ENCODE results near the gene OTX1.
"Not testable (repeated sequence)": the region's sequence is repeated elsewhere in the genome, so short reads cannot be mapped to it uniquely, and the experiment has no call there.

The OTX1 gene

GRCh38 chr2:63059793-63060471 lies 9.3 kb downstream of the OTX1 start:
- FAIRE-seq = no peak

- peak; percentile 64 for FAIRE-seq
These were observed 9.9 kb downstream of the OTX1 start for GRCh38 chr2:63060472-63060991.

DNA sequence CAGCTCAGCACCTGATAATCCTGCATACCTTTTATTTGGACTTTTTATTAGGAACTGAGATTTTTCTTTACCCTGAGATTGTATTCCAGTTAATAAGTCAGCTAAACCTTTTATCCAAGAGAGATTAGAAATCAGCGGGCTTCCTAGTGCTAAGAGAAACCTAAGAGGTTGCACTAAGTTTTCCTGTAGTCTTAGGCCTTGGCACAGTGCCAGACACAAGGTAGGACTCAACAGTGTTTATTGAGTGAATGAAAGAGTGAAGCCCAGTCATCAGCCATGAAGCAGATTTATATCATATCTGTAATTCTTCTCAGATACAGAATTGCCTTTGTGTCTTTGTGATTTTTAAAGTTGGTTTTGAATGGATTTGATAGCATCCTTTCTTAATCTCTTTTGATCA lies 13.6 kb downstream of the OTX1 start:
- no peak for FAIRE-seq

DNA sequence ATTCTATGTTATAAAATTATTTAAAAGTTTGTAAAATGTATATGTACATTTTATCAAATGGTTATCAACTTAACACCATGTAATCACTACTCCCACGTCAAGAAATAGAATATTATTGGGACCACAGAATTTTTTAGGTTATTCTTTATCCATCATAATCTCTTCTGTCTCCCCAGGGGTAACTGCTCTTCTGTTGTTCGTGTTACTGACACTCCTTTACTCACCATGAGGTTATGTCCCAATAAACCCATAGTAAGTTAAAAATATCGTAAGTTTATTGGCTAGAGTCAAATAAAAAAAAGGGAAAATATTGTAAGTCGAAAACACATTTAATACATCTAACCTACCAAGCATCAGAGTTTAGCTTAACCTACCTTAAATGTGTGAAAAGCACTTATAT lies 14.0 kb downstream of the OTX1 start:
- FAIRE-seq = no peak

DNA sequence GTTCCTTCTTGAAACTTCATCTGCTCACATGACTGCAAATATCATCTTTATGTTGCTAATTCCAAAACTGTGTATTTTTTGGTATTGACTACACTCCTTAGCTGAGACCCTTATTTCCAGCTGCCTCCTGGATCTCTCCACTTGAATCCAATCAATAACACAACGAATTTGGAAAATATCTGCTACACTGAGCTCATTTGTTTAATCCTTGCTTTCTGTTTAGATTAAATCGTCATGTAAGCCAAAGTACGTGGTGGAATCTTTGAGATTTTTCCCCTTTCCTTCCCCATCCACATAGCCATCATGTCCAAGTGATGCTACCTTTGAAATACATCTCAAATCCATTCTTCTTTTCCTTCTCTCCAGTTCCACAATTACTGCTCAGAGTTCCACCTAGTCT lies 15.6 kb downstream of the OTX1 start:
- no peak for FAIRE-seq

GRCh38 chr2:63066838-63067237 lies 16.2 kb downstream of the OTX1 start:
- FAIRE-seq = no peak

GRCh38 chr2:63071664-63072063 lies 21.0 kb downstream of the OTX1 start:
- FAIRE-seq = no peak

DNA sequence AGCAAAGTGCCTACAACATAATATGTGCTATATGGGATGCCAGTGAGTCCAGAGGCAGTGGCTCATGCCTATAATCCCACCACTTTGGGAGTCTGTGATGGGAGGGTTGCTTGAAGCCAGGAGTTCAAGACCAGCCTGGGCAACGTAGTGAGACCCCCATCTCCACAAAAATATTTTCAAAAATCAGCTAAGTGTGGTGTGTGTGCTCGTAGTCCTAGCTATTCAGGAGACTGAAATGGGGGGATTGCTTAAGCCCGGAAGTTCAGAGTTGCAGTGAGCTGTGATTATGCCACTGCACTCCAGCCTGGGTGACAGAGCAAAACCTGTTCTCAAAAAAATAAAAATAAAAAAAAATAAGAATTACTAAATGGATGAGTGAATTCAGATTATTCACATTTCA lies 23.4 kb downstream of the OTX1 start:
- FAIRE-seq = no peak

DNA sequence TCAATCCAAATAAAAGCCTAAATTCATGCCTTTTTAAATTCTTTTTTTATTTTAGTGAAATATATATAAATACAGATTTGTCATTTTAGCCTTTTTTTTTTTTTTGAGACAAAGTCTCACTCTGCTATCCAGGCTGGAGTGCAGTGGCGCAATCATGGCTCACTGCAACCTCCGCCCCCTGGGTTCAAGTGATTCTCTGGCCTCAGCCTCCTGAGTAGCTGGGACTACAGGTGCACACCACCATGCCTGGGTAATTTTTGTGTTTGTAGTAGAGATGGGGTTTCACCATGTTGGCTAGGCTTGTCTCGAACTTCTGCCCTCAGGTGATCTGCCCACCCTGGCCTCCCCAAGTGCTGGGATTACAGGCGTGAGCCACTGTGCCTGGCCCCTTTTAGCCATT lies 23.8 kb downstream of the OTX1 start:
- not testable (repeated sequence) for FAIRE-seq

- no peak for FAIRE-seq
These were observed 28.4 kb downstream of the OTX1 start for GRCh38 chr2:63078852-63079606.

GRCh38 chr2:63081404-63081803 lies 30.8 kb downstream of the OTX1 start:
- no peak for FAIRE-seq

DNA sequence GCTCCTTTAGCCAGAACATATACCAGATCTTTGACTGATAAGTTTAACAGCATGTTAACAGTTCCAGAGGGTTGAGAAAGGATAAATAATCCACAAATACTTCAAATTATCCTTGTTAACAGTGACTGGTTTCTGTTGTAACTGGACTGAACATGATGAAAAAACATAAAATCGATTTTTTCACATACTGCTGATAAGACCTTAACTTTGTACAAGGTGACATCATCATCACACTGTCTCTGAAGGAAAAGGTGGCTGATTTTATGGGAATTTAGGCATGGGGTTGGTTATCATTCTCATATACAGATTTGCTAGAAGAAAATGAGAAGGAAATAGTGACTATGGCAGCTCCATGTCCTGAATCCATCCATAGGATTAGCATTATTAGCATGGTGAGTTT lies 36.1 kb downstream of the OTX1 start:
- FAIRE-seq = no peak

DNA sequence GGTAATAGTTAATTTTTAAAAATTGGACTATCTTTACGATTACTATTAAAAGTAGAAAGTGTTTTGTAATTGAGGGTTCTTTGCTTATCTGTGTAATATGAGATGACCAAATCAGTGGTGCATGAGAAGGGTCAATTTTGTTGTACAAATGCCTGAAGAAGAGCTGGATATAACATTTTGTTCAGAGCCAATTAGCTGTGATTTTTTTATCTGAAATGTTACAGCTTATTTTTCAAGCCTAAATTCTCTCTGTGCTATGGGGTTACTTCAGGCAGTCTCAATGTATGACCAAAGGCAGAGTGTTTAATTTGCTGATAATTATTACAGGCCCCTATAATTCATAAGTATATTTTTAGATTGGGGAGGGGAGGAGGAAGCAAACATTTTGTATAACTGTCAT lies 41.8 kb downstream of the OTX1 start:
- no peak for FAIRE-seq

GRCh38 chr2:63092857-63093256 lies 42.2 kb downstream of the OTX1 start:
- FAIRE-seq = no peak

GRCh38 chr2:63093502-63093901 lies 42.9 kb downstream of the OTX1 start:
- no peak for FAIRE-seq

DNA sequence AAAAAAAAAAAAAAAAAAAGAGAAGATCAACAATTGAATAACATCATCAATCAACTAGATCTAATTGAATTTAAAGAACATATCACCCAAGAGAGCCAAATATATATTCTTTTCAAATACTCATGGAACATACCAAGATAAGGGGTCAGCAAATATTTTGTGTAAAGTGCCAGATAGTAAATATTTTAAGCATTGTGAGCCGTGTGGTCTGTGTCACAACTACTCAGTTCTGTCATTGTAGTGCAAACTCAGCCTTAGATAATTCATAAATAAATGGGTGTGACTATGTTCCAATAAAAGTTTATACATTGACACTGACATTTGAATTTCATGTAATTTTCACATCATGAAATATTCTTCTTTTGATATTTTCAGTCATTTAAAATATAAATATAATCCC lies 45.9 kb downstream of the OTX1 start:
- FAIRE-seq = no peak

GRCh38 chr2:63099032-63099431 lies 48.4 kb downstream of the OTX1 start:
- no peak for FAIRE-seq

GRCh38 chr2:63101954-63102353 lies 51.3 kb downstream of the OTX1 start:
- FAIRE-seq = no peak

GRCh38 chr2:63104482-63104881 lies 53.9 kb downstream of the OTX1 start:
- FAIRE-seq = no peak
